Ascending aorta (tissue), 2 donors: Measurements from ENCODE around the gene MAN2B2. TPM values are rescaled to one million over a fixed set of nuclear protein-coding genes. Genes with fewer than 3 reads are reported as not detected.

Experiments
- DNase-seq, 2 donors: peaks; one replicate each; pipeline ENCODE4 v3.0.0-alpha.2; 2019; ENCODE audit warnings: low spot score in 2 of 2
- H3K27ac ChIP-seq, 2 donors: fragments of 200-600 bp; sonication (generic); one replicate each; pipeline ENCODE4 v1.5.1; 2016 to 2017; ENCODE audit warnings: mild to moderate bottlenecking in 1 of 2
- H3K27me3 ChIP-seq: fragments of 200-600 bp; sonication (generic); one replicate; pipeline ENCODE4 v1.5.1; 2017
- H3K36me3 ChIP-seq, 2 donors: fragments of 200-600 bp; sonication (generic); one replicate each; pipeline ENCODE4 v1.5.1; 2016
- H3K4me1 ChIP-seq, 2 donors: fragments of 200-600 bp; sonication (generic); one replicate each; pipeline ENCODE4 v1.5.1; 2016 to 2017; ENCODE audit warnings: mild to moderate bottlenecking in 1 of 2
- H3K4me3 ChIP-seq, 2 donors: fragments of 200-600 bp; sonication (generic); one replicate each; pipeline ENCODE4 v1.5.1; 2016 to 2017; ENCODE audit warnings: mild to moderate bottlenecking in 1 of 2
- H3K9me3 ChIP-seq, 2 donors: fragments of 200-600 bp; sonication (generic); one replicate each; pipeline ENCODE4 v1.5.1; 2016
- intact Hi-C: fragments of 100-400 bp; cut with DNase I; formaldehyde crosslinking; loops from one replicate; pipeline ENCODE4 v1.15.1; 2023
- total RNA-seq: library from RNA; depleted of rRNA; stranded (reverse); fragments of >200 nt; gene quantifications from one replicate; pipeline ENCODE4 v1.1.0, GENCODE V29; 2016
- TF ChIP-seq, protein P1 (sequence below), 3 experiments: fragments of 200-600 bp in 2 of 3; fragments of 450-650 bp in 1 of 3; sonication (generic) in 2 of 3; IDR thresholded peaks; one replicate each; pipeline ENCODE4 v1.5.1; 2016 to 2019; ENCODE audit warnings: antibody characterized with exemption in 3 of 3, mild to moderate bottlenecking in 1 of 3, moderate library complexity in 1 of 3

MAN2B2 gene
- total RNA-seq, 1 donor from 2014 or later = 47.8 TPM

DNA sequence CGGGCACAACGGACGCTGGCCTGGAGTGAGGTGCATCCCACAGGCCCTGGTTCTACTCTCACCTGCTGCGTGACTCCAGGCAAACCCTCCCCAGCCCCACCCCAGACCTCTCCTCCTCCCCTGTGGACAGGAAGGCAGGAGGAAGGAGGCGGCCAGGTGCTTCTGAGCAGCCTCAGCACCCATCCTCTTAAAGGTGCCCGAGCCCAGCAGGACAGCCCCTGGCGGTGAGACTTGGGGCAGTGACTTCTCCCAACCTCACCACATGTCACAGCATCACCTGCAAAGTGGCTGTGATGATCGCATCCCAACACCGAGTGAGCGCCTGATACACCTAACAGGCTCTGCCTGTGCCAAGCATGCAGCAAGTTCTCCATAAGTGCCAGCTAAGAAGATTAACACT, 17.1 kb upstream of the MAN2B2 start:
- intact Hi-C loops = no loop called here
- no peaks in the 10 kb centered on the region for H3K4me1 ChIP-seq
- no peaks in the 10 kb centered on the region for H3K9me3 ChIP-seq
- no peak overlapping the region for H3K27ac ChIP-seq
- H3K27me3 ChIP-seq = no peaks in the 10 kb centered on the region
- H3K4me3 ChIP-seq = no peak overlapping the region
- no peaks in the 10 kb centered on the region for H3K36me3 ChIP-seq
- TF ChIP-seq, protein P1, sequence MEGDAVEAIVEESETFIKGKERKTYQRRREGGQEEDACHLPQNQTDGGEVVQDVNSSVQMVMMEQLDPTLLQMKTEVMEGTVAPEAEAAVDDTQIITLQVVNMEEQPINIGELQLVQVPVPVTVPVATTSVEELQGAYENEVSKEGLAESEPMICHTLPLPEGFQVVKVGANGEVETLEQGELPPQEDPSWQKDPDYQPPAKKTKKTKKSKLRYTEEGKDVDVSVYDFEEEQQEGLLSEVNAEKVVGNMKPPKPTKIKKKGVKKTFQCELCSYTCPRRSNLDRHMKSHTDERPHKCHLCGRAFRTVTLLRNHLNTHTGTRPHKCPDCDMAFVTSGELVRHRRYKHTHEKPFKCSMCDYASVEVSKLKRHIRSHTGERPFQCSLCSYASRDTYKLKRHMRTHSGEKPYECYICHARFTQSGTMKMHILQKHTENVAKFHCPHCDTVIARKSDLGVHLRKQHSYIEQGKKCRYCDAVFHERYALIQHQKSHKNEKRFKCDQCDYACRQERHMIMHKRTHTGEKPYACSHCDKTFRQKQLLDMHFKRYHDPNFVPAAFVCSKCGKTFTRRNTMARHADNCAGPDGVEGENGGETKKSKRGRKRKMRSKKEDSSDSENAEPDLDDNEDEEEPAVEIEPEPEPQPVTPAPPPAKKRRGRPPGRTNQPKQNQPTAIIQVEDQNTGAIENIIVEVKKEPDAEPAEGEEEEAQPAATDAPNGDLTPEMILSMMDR (IDR thresholded peaks at IDR 0.05) = no peak
- DNase-seq = no peak

DNA sequence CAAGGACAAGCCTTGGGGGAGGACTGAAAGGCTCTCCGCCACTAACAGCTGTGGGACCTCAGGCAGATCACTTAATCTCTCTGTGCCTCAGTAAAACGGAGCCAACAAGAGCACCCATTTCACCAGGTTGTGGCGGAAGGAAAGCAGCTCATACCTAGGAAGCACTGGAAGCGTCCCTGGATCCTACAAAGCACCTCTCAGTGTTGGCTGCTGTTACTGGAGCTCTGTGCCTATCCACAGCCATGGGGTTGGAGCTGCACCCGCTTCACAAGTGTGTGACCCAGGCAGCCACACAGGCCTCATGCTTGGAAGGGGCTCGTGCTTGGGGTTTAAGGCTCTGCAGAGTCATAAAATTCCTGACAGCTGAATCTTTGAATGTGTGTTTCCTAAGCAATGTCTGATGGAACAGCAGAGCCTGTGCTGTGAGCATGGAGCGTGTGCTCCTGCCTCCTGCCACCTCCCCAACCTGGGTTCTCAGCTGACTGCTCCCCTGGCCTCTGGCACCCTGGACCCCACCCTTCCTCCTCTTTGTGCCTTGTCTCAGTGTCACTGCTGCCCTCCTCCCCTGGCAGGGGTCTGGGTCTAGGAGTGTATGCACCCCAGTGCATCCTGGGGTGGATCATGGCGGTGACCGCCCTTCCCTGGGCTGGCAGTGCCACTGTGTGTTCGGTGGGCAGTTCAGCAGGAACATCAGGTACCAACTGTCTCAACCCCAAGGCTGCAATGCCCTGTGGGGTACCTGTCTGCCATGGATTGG, 14.4 kb upstream of the MAN2B2 start:
- H3K4me3 ChIP-seq = no peak overlapping the region
- DNase-seq = no peak
- no peak overlapping the region for H3K27ac ChIP-seq
- peaks cover 9% of the 10 kb centered on the region for H3K27me3 ChIP-seq
- no peaks in the 10 kb centered on the region for H3K9me3 ChIP-seq
- TF ChIP-seq, protein P1 (IDR thresholded peaks at IDR 0.05) = no peak
- intact Hi-C loops = no loop called here
- peaks cover 4 to 8% of the 10 kb centered on the region in 2 donors for H3K4me1 ChIP-seq
- no peaks in the 10 kb centered on the region for H3K36me3 ChIP-seq

DNA sequence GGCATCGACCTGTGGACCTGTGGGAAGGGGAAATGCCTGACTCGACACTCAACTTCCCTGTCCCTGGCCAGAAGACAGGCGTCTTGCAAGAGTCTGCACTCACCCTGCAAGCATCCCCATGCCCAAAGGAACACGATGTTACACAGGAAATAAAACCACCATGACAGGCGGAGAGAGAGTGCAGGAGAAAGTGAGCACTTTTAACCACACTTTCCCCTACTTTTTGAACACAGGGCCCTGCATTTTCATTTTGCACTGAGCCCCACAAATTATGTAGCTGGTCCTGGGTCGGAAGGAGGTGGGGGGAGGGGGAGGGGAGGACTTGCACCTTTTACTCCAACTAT, 13.8 kb upstream of the MAN2B2 start:
- Histone ChIP-seq H3K4me3 (no peak overlapping the region), H3K27ac (no peak overlapping the region), H3K4me1 (peaks cover 4 to 8% of the 10 kb centered on the region in 2 donors), H3K27me3 (peaks cover 9% of the 10 kb centered on the region), H3K9me3 (no peaks in the 10 kb centered on the region), H3K36me3 (no peaks in the 10 kb centered on the region)
- DNase-seq = no peak
- TF ChIP-seq, protein P1 (IDR thresholded peaks at IDR 0.05) = no peak
- intact Hi-C loops = no loop called here

DNA sequence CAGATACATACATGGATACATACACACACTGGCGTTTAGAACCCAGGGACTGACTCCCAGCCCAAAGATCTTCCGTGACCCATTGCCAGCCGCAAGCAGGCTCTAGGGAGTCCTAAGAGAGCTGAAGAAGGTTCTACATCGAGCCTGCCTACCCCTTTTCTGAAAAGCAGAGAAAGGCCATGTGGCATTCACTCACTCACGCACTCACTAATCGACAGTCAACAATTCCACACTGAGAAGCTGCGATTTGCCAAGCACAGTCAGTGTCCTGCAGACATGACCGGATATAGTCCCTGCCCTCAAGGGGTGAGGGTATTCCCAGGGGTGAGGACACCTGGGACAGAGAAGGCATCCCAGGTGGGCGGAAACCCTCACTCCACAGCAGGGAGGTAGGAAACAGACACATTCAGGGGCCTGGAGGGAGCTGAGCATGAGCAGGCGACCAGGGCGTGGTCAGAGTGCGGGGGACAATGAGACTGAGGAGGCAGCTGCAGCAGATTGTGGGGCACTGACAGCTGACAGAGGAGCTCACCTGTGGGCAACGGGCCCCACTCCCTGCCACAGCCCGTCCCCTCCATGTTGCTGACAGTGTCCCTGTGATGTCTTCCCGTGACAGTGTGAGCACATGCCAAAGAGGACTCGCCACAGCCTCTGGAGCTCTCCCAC, 13.2 kb upstream of the MAN2B2 start:
- TF ChIP-seq, protein P1 (IDR thresholded peaks at IDR 0.05) = no peak
- Histone ChIP-seq H3K4me3 (no peak overlapping the region), H3K36me3 (no peaks in the 10 kb centered on the region), H3K27me3 (peaks cover 9% of the 10 kb centered on the region), H3K9me3 (no peaks in the 10 kb centered on the region), H3K27ac (no peak overlapping the region), H3K4me1 (peaks cover 4 to 8% of the 10 kb centered on the region in 2 donors)
- no peak for DNase-seq
- intact Hi-C loops = no loop called here

DNA sequence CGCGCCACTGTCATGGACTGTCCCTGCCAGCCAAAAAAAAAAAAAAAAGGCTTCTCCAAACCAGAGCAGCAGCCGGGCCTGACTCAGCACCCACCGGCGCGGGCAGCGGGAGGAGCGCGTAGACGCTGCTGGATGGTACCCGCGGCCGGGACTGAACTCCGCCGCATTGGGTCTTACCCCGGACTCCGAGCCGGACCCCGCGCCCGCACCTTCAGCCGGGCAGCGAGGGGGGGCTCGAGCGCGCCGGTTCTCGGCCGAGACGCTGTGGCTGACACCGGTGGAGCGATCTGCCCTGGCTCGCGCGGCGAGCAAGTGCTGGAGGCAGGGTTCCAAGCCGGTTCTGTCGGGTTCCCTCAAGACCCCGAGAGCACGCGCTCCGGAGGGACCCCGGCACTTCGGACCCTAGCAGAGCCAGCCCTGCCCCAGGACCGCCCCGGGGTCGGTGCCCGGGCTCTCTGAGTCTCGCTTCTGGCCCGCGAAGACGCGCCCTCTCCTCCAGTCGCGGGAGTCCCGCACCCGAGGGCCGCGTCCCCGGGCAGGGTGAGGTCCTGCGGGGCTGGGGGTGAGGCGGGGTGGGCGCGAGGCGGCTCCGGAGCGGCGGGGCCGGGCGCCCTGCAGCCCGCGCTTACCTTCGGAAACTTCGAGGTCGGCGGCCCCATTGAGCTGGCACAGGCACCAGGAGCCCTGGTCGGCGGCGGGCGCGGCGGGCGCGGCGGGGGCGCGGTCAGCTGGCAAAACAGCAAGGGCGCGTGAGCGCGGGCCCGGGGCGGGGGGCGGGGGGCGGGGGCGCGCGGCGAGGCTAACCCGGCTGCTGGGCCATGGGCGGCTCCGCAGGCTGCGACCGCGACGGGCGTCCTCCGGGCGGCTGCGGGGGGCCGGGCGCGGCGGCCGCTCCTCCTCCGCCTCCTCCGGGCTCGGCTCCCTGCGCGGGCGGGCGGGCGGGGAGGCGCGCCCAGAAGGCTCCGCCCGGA, 11.8 kb upstream of the MAN2B2 start:
- DNase-seq = no peak
- Histone ChIP-seq H3K9me3 (no peaks in the 10 kb centered on the region), H3K27ac (no peak overlapping the region), H3K36me3 (no peaks in the 10 kb centered on the region), H3K4me1 (peaks cover 4 to 8% of the 10 kb centered on the region in 2 donors), H3K27me3 (peaks cover 9% of the 10 kb centered on the region), H3K4me3 (peak overlapping the region; percentile 49 to 59)
- TF ChIP-seq, protein P1 (IDR thresholded peaks at IDR 0.05) = no peak
- intact Hi-C loops = no loop called here
